GM19240 (cell line): ENCODE data around the gene TSPAN32.

ENCODE experiments used
- DNase-seq: peaks from one replicate; pipeline ENCODE4 v3.0.0; 2011; ENCODE audit warnings: low spot score; ENCODE audit not compliant: insufficient read length

The TSPAN32 gene

GRCh38 chr11:2266586-2267305 is 35.1 kb upstream of the TSPAN32 start:
- no peak for DNase-seq

GRCh38 chr11:2267306-2267850 is 34.4 kb upstream of the TSPAN32 start:
- DNase-seq = no peak

DNA sequence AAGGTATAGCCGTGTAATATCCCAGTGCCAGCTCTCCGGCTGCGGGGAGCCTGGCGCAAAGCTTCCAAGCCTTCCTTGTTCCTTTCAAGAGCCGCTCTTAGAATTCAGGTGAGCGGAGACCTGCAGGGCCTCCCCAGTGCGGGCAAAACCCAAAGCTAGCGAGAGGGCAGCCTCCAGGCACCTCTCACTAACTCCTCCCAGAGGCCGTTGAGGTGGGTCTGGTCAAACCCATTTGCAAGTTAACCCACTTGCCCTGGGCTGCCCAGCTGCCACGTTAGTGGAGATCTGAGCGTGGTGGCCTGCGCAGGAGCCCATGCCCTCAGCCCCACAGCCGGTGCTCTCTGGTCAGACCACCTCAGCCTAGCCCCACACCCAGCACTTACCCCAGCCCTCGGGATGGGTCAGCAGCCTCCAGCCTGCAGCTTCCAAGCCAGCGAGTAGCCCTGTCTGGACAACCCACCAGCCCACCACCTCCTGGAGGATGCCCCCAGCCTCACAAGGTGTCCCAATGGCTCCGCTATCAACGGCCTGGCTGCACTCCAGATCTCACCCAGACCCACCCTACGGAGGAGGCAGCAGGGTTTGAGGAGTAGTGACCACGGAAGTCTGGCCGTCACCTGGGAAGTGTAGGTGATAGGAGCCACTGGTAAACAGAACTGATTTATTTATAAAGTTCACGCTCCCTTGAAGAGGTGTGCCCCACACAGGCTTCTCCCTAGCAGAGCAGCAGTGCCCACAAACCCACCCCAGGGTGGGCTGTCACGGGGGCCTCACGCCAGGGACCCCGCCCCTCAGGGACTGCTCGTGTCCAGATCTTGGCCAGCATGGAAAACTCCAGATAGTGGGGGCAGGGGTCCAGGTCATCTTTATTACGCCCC is 33.7 kb upstream of the TSPAN32 start:
- no peak for DNase-seq

GRCh38 chr11:2268729-2269600 is 32.8 kb upstream of the TSPAN32 start:
- no peak for DNase-seq

GRCh38 chr11:2269601-2270321 is 32.1 kb upstream of the TSPAN32 start:
- DNase-seq = no peak

GRCh38 chr11:2270322-2271076 is 31.3 kb upstream of the TSPAN32 start, which contains the start of gene ASCL2:
TSS of gene ASCL2 (minus strand) at chr11:2270588. CDS start at chr11:2270332, 256 bp downstream.
- DNase-seq = no peak

DNA sequence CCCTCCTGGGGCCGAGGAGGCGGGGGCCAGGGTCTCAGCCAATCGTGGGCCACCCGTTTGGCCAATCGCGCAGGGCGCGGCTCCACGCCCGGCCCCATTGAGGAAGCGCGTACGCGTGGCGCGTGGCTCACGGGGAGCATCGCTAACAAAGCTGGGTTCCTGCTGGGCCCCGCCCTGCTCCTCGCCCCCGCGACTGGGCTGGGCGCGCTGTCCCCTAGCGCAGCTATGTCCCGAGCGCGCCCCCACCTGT is 30.8 kb upstream of the TSPAN32 start:
- no peak for DNase-seq

GRCh38 chr11:2271327-2272227 is 30.2 kb upstream of the TSPAN32 start:
- no peak for DNase-seq

- DNase-seq = no peak
Observed at GRCh38 chr11:2272228-2272945, 29.4 kb upstream of the TSPAN32 start.

- no peak for DNase-seq
Observed at GRCh38 chr11:2272946-2273280, 28.9 kb upstream of the TSPAN32 start.

GRCh38 chr11:2273311-2273710 is 28.5 kb upstream of the TSPAN32 start:
- DNase-seq = no peak

DNA sequence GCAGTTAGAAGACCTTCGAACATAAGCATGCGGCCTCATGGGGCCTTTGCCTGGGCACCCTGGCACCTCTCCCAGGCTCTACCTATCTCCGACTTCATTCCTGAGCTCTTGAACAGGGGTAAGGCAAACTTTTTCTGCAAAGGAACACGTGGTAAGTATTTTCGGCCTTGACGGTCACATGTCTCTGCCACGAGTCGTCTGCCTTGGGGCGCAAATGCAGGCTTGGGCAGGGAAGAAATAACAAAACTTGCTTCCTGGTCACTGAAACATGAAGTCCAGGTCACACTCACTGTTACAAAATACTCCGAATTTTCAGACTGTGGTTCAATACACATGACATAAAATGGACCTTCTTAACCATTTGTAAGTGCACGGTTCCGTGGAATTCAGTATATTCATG is 28.0 kb upstream of the TSPAN32 start:
- DNase-seq = no peak

DNA sequence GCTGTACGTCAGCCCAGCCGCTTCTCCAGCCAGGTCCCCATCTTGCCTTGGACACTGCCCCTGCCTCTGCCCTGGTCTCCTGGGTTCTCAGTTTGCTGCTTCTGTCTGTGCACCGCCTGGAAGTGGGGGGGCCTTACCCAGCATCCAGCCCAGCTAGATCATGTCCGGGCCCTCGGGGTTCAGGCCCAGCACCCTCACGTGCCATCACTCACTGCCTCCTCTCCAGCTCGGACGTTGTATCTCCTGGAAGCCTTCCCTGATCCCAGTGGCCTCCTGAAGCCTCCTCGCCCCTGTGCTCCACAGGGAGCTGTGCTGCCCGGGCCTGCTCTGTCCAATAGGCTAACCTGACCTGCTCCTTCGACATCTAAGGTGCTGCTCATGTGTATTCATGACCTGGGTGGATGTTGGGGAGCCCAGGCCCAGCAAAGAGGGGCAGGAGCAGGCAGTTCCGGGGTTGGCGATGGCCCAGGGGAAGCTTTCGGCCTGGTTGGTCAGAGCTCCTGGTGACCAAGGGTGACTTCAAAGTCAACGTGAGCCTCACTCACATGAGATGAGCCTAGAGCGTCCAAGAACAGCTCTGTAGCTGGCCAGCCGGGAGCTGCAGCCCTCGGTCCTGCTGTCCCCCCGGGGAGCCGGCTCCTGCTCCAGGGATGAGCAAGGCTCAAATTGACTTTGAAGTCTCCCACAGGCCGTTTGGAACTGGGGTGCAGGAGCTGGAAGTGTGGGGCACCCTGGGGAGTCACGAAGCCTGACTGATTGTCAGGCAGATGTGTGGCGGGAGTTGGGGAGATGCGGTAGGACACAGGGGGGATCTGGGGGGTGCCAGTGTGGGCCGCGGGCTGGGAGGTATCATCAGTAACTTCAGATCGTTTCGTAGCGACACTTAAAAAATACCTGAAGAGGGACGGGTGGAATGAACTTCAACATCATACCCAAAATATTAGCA is 26.2 kb upstream of the TSPAN32 start:
- DNase-seq = no peak

- DNase-seq = no peak
Observed at GRCh38 chr11:2276280-2277007, 25.4 kb upstream of the TSPAN32 start.

DNA sequence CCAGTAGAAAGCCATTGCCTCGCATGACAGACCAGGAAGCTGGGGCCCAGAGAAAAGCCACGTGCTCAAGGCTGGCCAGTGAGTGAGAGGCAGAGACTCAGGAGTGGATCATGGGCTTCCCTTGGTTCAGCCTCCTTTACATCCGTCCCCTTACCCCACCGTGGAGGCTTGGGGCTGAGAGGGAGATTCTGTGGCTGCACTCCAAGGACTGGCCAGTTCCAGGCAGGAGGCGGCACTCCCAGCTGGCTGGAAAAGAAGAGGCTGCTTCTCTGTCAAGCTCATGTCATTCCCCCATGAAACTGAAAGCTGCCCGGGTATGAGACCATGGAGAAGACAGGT is 24.8 kb upstream of the TSPAN32 start:
- no peak for DNase-seq

DNA sequence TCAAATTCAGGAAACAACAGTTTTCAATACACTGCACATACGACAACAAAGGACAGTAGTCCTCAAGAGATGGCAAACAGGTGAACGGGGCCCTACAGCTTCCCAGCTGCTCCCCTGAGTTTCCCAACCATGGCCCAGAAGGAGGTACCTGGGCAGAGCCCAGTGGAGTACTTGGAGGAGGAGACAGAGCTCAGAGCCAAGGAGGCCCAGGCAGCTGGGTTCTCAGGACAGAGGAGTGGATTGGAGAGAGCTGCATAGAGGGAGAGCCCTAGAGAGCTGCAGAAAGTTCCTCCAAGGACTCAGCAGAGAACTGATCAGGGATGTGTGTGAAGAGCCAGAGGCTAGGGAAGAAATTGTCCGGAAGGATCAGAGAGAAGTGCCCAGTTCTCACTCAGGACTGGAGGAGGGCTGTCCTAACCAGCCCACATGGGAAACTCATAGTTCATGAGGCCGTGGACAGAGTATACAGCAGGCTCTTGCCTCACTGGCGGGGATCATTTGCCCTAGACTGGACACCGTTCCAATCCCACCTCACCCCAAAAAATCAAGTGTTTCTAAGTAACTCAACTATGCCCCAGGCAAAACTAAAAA is 23.8 kb upstream of the TSPAN32 start:
- no peak for DNase-seq

DNA sequence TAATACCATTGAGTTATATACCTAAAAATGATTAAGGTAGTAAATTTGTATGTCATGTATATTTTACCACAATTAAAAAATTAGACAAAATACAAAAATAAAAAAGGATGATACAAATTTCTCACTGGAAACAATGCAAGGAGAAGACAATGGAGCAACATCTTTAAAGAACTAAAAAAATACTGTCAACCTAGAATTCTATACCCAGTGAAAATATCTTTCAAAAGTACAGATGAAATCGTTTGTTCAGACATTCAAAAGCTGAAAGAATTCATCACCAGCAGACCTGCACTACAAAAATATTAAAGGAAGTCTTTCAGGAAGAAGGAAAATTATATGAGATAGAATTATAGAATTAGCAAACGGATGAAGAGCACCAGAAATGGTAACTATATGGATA is 21.6 kb upstream of the TSPAN32 start:
- no peak for DNase-seq
